Panc1 (cell line): ENCODE results near the gene VWA3B. TPM values are rescaled to one million over a fixed set of nuclear protein-coding genes. Genes with fewer than 3 reads are reported as not detected.
"Not testable (repeated sequence)": the region's sequence is repeated elsewhere in the genome, so short reads cannot be mapped to it uniquely, and the experiment has no call there.

ENCODE experiments used
- ATAC-seq: fragments of 200-7000 bp; cut with Tn5 transposase; 2 replicates; pipeline ENCODE4 v1.9.1; 2020; ENCODE audit warnings: mild to moderate bottlenecking, moderate library complexity
- BruUV-seq: library from RNA; stranded (reverse); fragments of 400-500 nt; replicated peaks from 2 replicates; lab custom pipeline; 2021; lab: Mats Ljungman, UMichigan
- CTCF ChIA-PET: fragments of 300-600 bp; sonication (Branson Sonifier 250); formaldehyde crosslinking; loops from one replicate; lab custom pipeline; 2022; ENCODE audit warnings: antibody characterized with exemption; lab: Charles Lee
- POLR2A ChIA-PET: fragments of 300-600 bp; sonication (Branson Sonifier 250); formaldehyde crosslinking; loops from one replicate; lab custom pipeline; 2022; ENCODE audit warnings: antibody characterized with exemption; lab: Charles Lee
- DNase-seq: peaks from one replicate; pipeline ENCODE4 v3.0.0-alpha.2; 2010; ENCODE audit warnings: low read depth, low spot score
- H3K27ac ChIP-seq: 2 replicates; pipeline ENCODE4 v1.5.1; 2011; ENCODE audit warnings: mild to moderate bottlenecking, low read length, inconsistent platforms
- H3K27me3 ChIP-seq: fragments of 200-500 bp; sonication (Bioruptor generic); 2 replicates; pipeline ENCODE4 v1.6.0; 2014; ENCODE audit warnings: low read length, inconsistent platforms; ENCODE audit not compliant: control insufficient read depth, insufficient read depth
- H3K36me3 ChIP-seq: fragments of 200-500 bp; sonication (Bioruptor generic); 2 replicates; pipeline ENCODE4 v1.5.1; 2014; ENCODE audit warnings: inconsistent platforms, mild to moderate bottlenecking, low read length, moderate library complexity; ENCODE audit not compliant: control insufficient read depth, insufficient read depth
- H3K4me1 ChIP-seq: 2 replicates; pipeline ENCODE4 v1.5.1; 2011; ENCODE audit warnings: inconsistent platforms, mild to moderate bottlenecking, low read length, moderate library complexity; ENCODE audit not compliant: control insufficient read depth, insufficient read depth
- H3K4me3 ChIP-seq, 2 experiments: 2 replicates each; pipeline ENCODE4 v1.5.1; 2011 to 2012; ENCODE audit warnings: low read depth in 2 of 2, low read length in 2 of 2, mild to moderate bottlenecking in 2 of 2, inconsistent platforms in 1 of 2, moderate library complexity in 1 of 2
- H3K9me3 ChIP-seq: fragments of 200-500 bp; sonication (Bioruptor generic); 2 replicates; pipeline ENCODE4 v1.5.1; 2014; ENCODE audit warnings: low read depth, mild to moderate bottlenecking, inconsistent platforms, low read length, moderate library complexity; ENCODE audit not compliant: control insufficient read depth, insufficient read depth
- CTCF ChIP-seq: fragments of 450-650 bp; IDR thresholded peaks from 2 replicates; pipeline ENCODE4 v1.5.1; 2017; ENCODE audit warnings: mild to moderate bottlenecking
- POLR2AphosphoS5 ChIP-seq: IDR thresholded peaks from 2 replicates; pipeline ENCODE4 v1.6.1; 2012; ENCODE audit warnings: mild to moderate bottlenecking, low read depth, low read length, moderate library complexity
- REST ChIP-seq, 2 experiments: IDR thresholded peaks; 2 replicates each; pipeline ENCODE4 v1.6.1; 2011 to 2012; ENCODE audit warnings: low read depth in 2 of 2, control low read depth in 1 of 2, low read length in 1 of 2, mild to moderate bottlenecking in 1 of 2, moderate library complexity in 1 of 2; ENCODE audit not compliant: insufficient read depth in 1 of 2
- SIN3A ChIP-seq: IDR thresholded peaks from 2 replicates; pipeline ENCODE4 v1.6.1; 2012; ENCODE audit warnings: low read depth, mild to moderate bottlenecking, low read length, moderate library complexity, borderline replicate concordance; ENCODE audit not compliant: insufficient read depth
- TCF7L2 ChIP-seq: IDR thresholded peaks from 2 replicates; pipeline ENCODE4 v1.6.1; 2011; ENCODE audit warnings: mild to moderate bottlenecking, low read depth, low read length, inconsistent platforms
- in situ Hi-C: cut with HindIII; loops from 2 replicates; pipeline ENCODE4 v1.10.0; 2016; ENCODE audit warnings: low sequenced_read_pairs, low pct_unique_long_range_greater_than_20kb
- intact Hi-C: fragments of 100-400 bp; cut with micrococcal nuclease; formaldehyde crosslinking; loops from one replicate; pipeline ENCODE4 v1.10.0; 2022; ENCODE audit not compliant: unreplicated experiment
- total RNA-seq: library from RNA; stranded (reverse); gene quantifications from one replicate; pipeline ENCODE4 v1.2.1, GENCODE V29; 2021; ENCODE audit not compliant: unreplicated experiment

Gene VWA3B
- total RNA-seq, 1 experiment from 2014 or later = not detected

GRCh38 chr2:98099939-98100743 is 13.2 kb downstream of the VWA3B start:
- Histone ChIP-seq H3K4me3 (no peak overlapping the region), H3K9me3 (no peaks in the 10 kb centered on the region), H3K27ac (no peak overlapping the region), H3K27me3 (0 out of 2 replicates have a peak, but pooled peaks cover 2% of the 10 kb centered on the region), H3K4me1 (no peaks in the 10 kb centered on the region), H3K36me3 (no peaks in the 10 kb centered on the region)
- intact Hi-C loops = no loop called here
- no TSS peak for BruUV-seq
- no peak for TF ChIP-seq TCF7L2
- no peak for TF ChIP-seq SIN3A
- no peak for TF ChIP-seq POLR2AphosphoS5
- no peak for TF ChIP-seq REST (IDR thresholded peaks at IDR 0.05; ENCODE audit: insufficient read depth in 1 of 2, low read depth in 2 of 2, low read length in 1 of 2)
- no peak for TF ChIP-seq CTCF
- no peak for DNase-seq
- in situ Hi-C loops = no loop called here
- CTCF ChIA-PET = interaction anchor here (0.6 kb wide), 1 partner anchor 19 kb away, joined by 3 read pairs; no protein-coding TSS in a partner anchor
- POLR2A ChIA-PET = no interaction called here
- no peak for ATAC-seq

- CTCF ChIA-PET, in situ Hi-C loops, H3K27me3 ChIP-seq, intact Hi-C loops, H3K4me3 ChIP-seq, DNase-seq, H3K36me3 ChIP-seq, BruUV-seq, H3K4me1 ChIP-seq, POLR2A ChIA-PET, ATAC-seq, H3K27ac ChIP-seq, H3K9me3 ChIP-seq: not testable (repeated sequence)
Observed at GRCh38 chr2:98102315-98102714, 15.3 kb downstream of the VWA3B start.

- CTCF ChIA-PET = no interaction called here
- Histone ChIP-seq H3K4me3 (no peak overlapping the region), H3K27me3 (0 out of 2 replicates have a peak, but pooled peaks cover 2% of the 10 kb centered on the region), H3K27ac (no peak overlapping the region), H3K4me1 (no peaks in the 10 kb centered on the region), H3K36me3 (no peaks in the 10 kb centered on the region), H3K9me3 (no peaks in the 10 kb centered on the region)
- no peak for DNase-seq
- BruUV-seq = no TSS peak
- intact Hi-C loops (no loop called here), in situ Hi-C loops (no loop called here)
- no peak for ATAC-seq
- POLR2A ChIA-PET = no interaction called here
- TF ChIP-seq REST (IDR thresholded peaks at IDR 0.05; ENCODE audit: insufficient read depth in 1 of 2, low read depth in 2 of 2, low read length in 1 of 2) (no peak), TCF7L2 (no peak), SIN3A (no peak), CTCF (no peak), POLR2AphosphoS5 (no peak)
Observed at GRCh38 chr2:98102878-98103277, 15.9 kb downstream of the VWA3B start.
